ENCODE data around the gene H2AZ2.
"Not testable (repeated sequence)": the region's sequence is repeated elsewhere in the genome, so short reads cannot be mapped to it uniquely, and the experiment has no call there.

H2AZ2 gene

GRCh38 chr7:44870780-44871179, 22.9 kb upstream of the H2AZ2 start:
- DNase-seq (ENCODE audit: low read depth) = not testable (repeated sequence)

- DNase-seq (ENCODE audit: low read depth) = not testable (repeated sequence)
Measured at GRCh38 chr7:44870336-44870735, 22.4 kb upstream of the H2AZ2 start.

GRCh38 chr7:44867073-44867995, 19.4 kb upstream of the H2AZ2 start:
- no peak for DNase-seq (ENCODE audit: low read depth)

- DNase-seq (ENCODE audit: low read depth) = not testable (repeated sequence)
Measured at GRCh38 chr7:44861949-44862348, 14.1 kb upstream of the H2AZ2 start.

- DNase-seq (ENCODE audit: low read depth) = no peak
Measured at GRCh38 chr7:44858161-44858560, 10.3 kb upstream of the H2AZ2 start.

GRCh38 chr7:44854644-44855364, 6.9 kb upstream of the H2AZ2 start:
- no peak for DNase-seq (ENCODE audit: low read depth)

GRCh38 chr7:44853391-44853790, 5.5 kb upstream of the H2AZ2 start:
- DNase-seq (ENCODE audit: low read depth) = no peak

GRCh38 chr7:44852590-44852989, 4.7 kb upstream of the H2AZ2 start:
- DNase-seq (ENCODE audit: low read depth) = no peak

GRCh38 chr7:44849885-44850544, 2.1 kb upstream of the H2AZ2 start:
- DNase-seq (ENCODE audit: low read depth) = no peak

- DNase-seq (ENCODE audit: low read depth) = no peak
Measured at GRCh38 chr7:44849259-44849884, 1.5 kb upstream of the H2AZ2 start.

GRCh38 chr7:44847509-44847919, 373 bp downstream of the H2AZ2 start:
- DNase-seq (ENCODE audit: low read depth) = peak; percentile 64

- no peak for DNase-seq (ENCODE audit: low read depth)
Measured at GRCh38 chr7:44846816-44847508, 925 bp downstream of the H2AZ2 start.

- not testable (repeated sequence) for DNase-seq (ENCODE audit: low read depth)
Measured at GRCh38 chr7:44846390-44846789, 1.5 kb downstream of the H2AZ2 start.

GRCh38 chr7:44845451-44845850, 2.4 kb downstream of the H2AZ2 start:
- no peak for DNase-seq (ENCODE audit: low read depth)

GRCh38 chr7:44843440-44843839, 4.4 kb downstream of the H2AZ2 start:
- DNase-seq (ENCODE audit: low read depth) = not testable (repeated sequence)

GRCh38 chr7:44842675-44843074, 5.2 kb downstream of the H2AZ2 start:
- not testable (repeated sequence) for DNase-seq (ENCODE audit: low read depth)

GRCh38 chr7:44838751-44839150, 9.1 kb downstream of the H2AZ2 start:
- no peak for DNase-seq (ENCODE audit: low read depth)

- DNase-seq (ENCODE audit: low read depth) = no peak
Measured at GRCh38 chr7:44827567-44827966, 20.3 kb downstream of the H2AZ2 start.

- DNase-seq (ENCODE audit: low read depth) = no peak
Measured at GRCh38 chr7:44824894-44825526, 22.9 kb downstream of the H2AZ2 start.

GRCh38 chr7:44823255-44823781, 24.6 kb downstream of the H2AZ2 start:
- DNase-seq (ENCODE audit: low read depth) = no peak

GRCh38 chr7:44819292-44819691, 28.6 kb downstream of the H2AZ2 start:
- DNase-seq (ENCODE audit: low read depth) = no peak

Measured in HS-27A (cell line).